ENCODE results near the gene UBL4B. TPM values are rescaled to one million over a fixed set of nuclear protein-coding genes. Genes with fewer than 3 reads are reported as not detected.
"Not testable (repeated sequence)": the region's sequence is repeated elsewhere in the genome, so short reads cannot be mapped to it uniquely, and the experiment has no call there.

UBL4B gene, protein sequence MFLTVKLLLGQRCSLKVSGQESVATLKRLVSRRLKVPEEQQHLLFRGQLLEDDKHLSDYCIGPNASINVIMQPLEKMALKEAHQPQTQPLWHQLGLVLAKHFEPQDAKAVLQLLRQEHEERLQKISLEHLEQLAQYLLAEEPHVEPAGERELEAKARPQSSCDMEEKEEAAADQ
- not detected in 2 replicates for total RNA-seq (2014; rRNA removed; shearing (Covaris generic))
- polyA plus RNA-seq (2015; cell fraction: cytosol; rRNA removed) = not detected in 2 replicates
- not detected in 2 replicates for polyA plus RNA-seq (2015; cell fraction: nucleus; rRNA removed)

DNA sequence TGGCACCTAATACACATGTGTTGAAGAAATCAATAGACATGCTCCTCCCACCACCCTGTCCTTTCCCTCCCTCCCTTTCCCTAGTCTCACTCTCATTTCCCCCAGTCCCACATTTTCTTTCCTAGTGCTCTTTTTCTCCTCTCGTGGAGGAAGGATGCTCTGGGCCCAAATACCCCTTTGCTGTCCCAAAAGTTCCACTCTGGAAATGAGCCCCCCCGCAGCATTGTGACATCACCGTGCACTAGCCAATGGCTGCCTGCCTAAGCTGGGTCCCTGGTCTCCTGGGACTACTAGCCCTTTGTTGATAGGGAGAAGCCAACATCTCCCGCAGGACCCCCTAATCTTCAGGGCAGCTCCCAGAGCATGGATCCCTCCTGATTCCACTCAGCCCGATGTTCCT lies at the start of gene UBL4B:
Gene UBL4B, plus strand, starts transcription at position 301 of the 400 bp plus-strand sequence. Its CDS starts 92 bp downstream, at position 393.
- DNase-seq (ENCODE audit: low read depth) = no peak

DNA sequence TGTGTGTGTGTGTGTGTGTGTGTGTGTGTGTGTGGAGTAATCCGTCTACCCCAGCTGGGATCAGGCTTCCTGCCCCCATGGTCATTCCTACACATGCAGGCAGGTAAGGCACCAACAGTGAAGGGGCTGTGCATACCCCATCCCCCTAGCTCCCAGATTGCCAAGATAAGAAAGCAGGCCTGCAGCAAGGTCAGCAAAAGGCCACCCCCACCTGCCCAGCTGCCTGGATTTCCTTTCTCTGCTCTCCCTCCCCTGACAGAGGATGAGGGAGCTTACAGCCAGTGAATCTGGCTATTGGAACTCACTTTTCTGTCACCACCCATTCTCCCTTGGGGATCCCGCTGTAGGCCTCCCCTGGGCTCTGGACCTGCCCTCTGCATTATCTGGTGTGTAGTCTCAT lies 49.6 kb upstream of the UBL4B start:
- DNase-seq (ENCODE audit: low read depth) = no peak

DNA sequence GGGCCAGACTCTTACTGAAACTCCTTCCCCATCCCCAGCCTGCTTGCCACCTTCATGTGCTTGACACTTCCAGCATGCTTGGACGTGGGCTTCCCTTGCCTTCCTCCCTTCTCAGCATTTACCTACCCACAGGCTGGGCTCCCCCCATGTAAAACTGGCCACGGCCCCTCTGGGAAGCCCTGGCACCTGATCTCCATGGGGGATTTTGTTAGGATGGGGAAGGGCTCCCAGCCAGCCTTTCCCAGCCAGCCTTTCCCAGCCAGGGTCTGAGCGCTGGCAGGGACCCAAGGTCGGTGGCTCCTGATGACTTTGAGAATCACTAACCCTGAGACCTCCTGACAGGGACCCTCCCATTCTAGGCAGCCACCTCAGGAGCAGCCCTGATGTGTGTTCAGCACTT lies 48.5 kb upstream of the UBL4B start:
- no peak for DNase-seq (ENCODE audit: low read depth)

DNA sequence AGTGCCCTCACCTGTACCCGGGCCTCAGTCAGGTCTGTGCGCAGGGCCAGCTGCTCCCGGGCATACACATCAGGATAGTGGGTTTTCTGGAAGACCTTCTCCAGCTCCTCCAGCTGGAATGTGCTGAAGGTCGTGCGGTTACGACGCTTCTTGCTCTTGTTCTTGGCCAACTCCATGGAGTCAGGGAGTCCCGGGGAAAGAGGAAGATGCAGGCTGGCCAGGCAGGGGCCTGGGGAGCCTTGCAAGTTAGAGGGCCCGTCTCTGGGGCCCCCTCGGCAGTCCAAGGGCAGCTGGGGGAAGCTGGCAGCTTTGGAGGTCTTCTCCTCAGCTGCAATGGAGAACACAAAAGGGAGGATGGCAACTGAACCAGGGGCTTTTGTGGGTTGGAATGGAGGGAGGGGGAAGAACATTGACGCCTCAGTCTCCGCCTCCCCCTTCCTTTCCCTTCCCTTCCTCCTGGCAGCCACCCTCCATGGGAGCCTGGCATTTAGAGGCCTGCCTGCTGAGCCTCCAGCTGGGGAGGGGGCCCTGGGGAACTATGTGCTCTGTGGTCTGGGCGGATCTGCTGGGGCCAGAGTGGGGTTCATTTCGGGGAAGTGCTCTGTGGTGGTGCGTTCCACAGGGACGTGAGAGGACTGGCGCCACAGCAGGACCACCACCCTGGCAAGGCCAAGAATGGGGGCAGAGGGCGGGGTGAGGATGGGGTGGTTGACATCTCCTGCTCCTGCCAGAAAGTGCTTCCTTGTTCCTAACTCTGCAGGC lies 47.5 kb upstream of the UBL4B start:
- DNase-seq (ENCODE audit: low read depth) = no peak

DNA sequence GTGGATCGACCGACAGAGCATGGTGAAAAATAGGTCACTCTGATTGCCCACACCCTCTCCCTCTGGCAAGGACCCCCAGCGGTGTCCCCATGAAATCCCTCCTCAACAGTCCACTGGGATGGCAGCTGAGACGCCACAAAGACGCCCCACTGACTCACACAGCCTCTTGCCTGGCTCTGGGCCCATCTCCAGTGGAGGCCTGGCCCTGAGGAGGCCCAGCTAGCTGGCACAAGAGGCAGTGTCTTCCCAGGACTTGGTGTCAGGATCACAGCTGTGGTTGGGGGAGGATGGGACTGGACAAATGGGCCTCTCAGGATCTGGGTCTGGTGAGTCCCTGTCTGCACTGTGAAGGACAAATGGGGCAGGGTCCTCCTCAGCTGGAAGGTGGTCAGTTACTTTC lies 46.4 kb upstream of the UBL4B start:
- DNase-seq (ENCODE audit: low read depth) = peak; percentile 23

DNA sequence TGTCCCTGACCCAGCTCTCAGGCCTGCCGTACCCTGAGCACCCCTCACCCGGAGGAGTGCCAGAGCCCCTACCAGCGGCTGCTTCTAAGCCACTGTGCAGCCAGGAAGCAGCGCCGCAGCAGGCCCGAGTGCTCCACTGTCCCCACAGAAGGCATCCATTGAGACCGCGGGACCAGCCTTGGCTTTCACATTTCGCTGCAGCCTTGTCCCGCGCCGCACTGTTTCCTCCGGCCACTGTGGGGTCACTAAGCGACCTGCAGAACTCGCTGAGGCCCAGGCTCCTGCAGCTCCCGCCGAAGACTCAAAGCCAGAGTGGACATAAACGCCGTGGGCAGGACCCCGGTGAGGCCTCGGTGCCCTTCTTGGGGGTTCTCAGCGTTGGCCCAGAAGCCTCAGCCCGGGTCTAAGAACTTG lies 44.8 kb upstream of the UBL4B start:
- no peak for DNase-seq (ENCODE audit: low read depth)

DNA sequence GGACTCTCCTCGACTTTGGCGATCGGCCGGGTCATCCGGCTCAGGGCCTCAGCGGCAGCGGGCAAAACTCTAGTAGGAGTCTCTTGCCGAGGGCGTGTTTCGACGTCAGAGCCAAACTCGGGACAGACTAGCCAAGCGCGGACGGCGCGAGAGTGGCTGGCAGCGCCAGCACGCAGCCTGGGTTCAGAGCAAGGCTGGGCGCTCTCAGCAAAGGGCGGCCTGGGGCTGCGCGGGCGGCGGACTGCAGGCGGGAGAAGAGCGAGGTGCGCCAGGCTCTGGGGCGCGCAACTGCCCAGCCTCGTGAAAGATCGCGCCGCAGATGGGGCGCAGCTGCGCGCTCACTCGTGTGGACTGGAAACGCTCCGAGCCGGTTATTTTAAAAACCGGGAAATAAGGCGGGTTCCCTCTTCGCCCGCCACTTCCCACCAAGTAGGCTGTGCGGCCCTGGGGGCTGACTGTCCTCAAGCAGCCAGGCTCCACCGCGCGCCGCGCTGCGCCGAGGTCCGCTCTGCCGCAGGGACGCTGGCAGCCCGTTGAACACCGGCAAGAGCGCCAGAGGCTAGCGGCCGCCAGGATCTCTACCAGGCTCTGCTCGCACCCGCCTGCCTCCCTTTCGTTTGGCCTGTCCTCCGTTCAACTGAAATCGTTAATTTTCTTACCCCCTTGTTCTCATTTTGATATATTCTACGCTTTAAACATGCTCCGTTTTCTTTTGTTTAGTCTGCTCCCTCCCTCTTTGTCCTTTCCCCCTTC lies 44.2 kb upstream of the UBL4B start:
- no peak for DNase-seq (ENCODE audit: low read depth)

DNA sequence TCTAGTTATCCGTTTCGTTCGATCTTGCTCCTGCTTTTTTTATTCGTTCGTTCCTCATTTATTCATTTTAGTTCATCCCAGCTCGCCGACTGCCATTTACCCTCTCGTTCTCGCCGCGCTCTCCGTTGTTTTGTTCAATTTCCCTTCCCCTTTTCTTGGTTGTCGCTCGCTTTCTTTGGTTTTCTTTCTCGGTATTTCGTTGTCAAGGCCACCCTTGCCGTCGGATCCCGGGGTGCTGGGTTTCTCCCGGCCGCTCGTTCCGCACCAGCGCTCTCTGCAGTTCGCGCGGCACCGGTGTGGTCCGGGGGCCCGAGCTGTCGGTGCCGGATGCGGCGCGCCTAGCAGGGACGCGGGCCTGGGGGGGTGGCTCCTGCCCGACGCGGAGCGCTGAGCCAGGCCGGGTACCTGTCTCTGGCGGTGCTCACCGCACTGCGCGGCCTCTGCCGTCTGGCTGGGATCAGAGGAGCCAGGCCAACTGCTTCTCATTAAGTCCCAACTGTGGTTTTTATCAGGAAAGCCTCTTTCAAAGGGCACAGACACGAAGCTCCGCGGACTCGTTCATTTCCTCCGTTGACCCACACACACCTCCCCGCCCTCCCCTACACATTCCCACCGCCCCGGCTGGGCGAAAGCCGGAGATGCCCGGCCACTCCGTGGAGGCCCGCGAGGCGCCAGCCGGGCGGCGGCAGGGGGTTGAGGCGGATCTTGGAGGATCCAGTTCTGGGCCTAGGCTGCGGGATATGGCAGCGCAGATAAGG lies 43.4 kb upstream of the UBL4B start:
- DNase-seq (ENCODE audit: low read depth) = no peak

DNA sequence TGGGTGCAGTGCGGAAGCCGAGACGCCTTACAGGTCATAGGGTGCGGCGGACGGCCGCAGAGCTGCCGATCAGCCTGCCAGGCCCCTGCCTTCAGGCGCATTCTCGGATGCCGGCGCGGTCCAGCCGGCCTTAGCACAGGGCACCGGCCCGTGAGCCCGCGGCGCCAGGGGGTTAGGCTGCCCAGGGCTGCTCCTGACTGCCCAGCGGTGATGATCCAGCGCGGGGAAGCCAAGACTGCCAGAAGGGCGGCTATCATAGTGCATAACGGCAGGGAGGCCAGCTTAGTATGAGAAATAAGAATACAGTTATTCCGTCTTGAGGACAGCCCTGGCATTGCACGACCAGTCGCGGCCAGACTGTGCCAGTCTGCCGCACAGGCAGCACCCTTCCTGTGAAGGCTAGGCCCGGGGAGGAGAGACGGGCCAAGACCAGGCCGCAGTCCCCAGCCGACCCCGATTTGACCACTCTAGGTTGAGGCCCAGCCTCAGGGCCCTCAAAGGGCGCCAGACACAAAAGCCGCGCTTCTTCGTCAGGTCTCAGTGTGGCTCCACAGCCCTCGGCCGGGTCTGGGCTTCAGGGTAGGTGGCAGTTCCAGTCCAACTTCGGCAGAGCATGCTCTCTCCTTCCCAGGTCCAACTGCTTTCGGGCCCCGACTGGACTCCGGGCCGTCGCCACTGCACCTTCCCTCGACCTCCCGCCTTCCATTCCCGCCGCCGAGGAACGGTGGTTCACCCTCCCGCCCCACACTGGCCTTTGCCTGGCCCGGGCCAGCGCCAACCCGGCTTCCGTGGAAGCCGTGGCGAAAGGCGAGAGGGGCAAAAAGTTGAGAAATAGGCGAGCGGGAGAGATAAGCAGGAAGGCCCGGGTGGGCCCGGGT lies 42.6 kb upstream of the UBL4B start:
- DNase-seq (ENCODE audit: low read depth) = no peak

DNA sequence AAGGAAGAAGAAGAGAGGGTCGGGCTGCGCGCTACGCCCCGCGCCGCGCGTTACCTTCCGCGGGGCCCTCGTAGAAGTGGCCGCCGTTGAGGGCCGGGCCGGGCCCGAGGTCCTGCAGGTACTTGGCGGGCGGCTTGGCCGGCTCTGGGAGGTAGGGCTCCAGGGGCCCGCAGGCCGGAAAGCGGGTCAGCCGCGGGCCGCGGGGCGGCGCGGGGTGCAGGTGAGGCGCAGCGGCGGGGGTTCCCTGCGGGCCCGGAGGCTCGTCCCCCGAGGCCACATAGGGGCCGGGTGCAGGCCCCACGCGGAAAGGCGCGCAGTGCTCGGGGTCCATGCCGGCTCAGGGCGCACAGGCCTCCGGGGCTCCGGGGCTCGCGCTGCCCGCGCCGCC lies 42.0 kb upstream of the UBL4B start:
- no peak for DNase-seq (ENCODE audit: low read depth)

DNA sequence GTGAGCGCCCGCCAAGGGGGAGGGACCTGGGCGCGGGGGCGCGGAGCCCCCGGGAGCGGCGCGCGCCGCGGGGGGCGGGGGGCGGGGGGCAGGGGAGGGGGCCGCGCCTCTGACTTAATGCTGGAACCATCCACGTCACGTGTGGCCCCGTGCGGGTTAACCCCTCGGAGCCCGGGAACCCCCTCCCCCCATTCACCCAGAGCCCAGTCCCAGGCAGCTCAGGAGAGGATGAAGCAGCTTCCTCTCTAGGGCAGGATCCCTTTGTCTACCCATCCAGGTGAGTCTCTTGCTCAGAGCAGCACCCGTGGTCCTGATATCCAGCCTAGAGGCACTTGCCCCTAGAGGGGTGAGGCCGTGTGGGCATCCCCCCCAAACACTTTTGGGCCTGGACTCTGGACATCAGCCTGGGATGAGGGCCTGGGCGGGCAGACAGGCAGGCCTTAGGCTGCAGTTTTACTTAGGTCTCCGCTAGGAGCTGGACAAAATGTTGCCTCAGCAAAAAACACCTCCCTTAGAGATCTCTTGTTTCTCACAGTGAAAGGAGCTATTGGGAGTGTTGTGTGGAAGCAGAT lies 41.5 kb upstream of the UBL4B start, which contains the start of gene ALX3:
Gene ALX3, minus strand, starts transcription at position 2 of the 572 bp plus-strand sequence. CDS start 60 bp downstream, outside the sequence.
- no peak for DNase-seq (ENCODE audit: low read depth)

DNA sequence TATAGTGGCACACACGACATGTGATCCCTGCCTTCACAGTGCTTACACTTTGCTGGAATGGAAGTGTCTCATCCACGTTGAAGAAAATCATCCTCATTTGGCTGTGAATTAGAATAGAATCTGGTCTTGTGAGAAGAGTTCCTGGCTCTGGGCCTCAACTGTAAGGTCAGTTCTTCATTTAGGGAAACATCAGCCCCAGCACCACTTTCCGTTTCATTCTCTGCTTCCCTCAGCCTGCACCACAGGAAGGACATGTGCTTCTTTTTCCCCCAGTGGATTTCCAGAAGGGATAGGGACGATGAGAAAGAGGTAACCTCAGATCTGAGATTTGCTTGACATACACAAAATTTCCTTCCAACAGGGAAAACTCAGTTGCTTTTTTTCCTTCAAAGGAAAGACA lies 38.1 kb upstream of the UBL4B start:
- DNase-seq (ENCODE audit: low read depth) = no peak

DNA sequence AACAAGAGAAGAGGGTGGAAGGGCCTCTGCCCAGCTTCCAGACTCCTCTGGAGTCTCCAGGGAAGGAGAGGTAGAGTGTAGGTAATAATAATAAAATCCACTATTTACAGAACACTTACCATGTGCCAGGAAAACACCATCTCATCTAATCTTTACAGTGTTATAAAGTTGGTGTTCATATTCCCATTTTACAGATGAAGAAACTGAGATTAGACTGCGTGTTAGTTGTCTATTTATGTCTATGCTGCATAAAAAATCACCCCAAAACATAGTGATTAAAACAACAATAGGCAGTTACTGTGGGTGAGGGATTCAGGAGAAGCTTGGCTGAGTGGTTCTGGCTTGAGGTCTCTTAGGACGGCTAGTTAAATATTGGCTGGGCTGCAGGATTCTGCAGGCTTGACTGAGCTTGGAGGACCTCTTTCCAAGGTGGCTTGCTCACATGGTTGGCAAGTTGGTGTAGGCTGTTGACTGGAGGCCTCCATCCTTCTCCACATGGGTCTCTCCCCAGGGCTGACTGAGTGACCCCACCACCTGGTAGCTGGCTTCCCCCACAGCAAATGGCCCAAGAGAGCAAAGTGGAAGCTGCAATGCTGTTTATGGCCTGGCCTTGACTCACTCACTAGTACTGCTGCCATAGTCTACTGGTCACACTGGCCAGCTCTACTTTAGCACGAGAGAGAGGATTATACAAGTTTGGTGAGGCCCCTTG lies 35.3 kb upstream of the UBL4B start:
- DNase-seq (ENCODE audit: low read depth) = no peak

DNA sequence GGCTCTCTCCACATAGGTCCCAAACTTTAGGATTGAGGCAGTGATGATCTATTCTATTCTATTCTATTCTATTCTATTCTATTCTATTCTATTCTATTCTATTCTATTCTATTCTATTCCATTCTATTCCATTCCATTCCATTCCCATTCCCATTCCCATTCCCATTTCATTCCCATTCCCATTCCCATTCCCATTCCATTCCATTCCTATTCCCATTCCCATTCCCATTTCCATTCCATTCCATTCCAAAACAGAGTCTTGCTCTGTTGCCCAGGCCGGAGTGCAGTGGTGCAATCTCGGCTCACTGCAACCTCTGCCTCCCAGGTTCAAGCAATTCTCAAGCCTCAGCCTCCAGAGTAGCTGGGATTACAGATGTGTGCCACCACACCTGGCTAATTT lies 32.2 kb upstream of the UBL4B start:
- DNase-seq (ENCODE audit: low read depth) = not testable (repeated sequence)

DNA sequence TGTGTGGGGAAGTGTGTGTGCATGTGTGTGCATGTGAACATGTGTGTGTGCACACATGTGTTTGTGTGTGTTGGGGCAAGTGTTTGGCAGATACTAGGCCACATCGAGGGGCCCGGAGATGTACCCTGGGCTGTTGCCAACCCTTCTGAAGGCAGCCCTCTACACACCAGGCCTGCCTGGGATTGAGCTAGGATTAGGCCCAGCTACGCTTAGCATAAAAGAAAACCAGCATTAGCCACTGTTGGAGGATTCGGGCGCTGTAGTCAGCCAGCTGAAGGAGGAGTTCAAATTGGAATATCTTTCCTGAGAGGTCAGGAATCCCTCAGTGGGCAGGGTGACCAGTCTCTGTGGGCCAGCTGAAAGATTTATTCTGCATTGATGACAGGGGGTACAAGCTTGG lies 31.2 kb upstream of the UBL4B start:
- DNase-seq (ENCODE audit: low read depth) = no peak

DNA sequence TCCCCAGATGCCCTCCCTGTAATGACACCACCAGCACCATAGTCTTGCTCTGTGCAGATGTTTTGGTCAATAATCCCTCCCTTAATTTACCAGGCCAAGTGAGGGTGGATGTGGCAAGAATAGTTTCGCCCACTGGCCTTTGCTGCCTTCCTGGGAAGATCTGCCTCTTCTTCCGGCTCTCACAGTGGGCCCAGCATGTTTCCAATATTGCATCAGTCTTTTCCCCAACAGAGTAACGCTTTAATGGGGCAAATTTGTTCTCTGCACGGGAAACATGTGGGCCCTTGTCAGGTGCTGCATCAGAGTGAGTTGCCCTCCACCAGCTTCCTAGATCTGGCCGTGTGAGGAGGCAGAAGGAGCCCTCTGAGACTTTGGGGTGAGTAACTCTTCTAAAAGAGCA lies 29.8 kb upstream of the UBL4B start:
- DNase-seq (ENCODE audit: low read depth) = no peak

DNA sequence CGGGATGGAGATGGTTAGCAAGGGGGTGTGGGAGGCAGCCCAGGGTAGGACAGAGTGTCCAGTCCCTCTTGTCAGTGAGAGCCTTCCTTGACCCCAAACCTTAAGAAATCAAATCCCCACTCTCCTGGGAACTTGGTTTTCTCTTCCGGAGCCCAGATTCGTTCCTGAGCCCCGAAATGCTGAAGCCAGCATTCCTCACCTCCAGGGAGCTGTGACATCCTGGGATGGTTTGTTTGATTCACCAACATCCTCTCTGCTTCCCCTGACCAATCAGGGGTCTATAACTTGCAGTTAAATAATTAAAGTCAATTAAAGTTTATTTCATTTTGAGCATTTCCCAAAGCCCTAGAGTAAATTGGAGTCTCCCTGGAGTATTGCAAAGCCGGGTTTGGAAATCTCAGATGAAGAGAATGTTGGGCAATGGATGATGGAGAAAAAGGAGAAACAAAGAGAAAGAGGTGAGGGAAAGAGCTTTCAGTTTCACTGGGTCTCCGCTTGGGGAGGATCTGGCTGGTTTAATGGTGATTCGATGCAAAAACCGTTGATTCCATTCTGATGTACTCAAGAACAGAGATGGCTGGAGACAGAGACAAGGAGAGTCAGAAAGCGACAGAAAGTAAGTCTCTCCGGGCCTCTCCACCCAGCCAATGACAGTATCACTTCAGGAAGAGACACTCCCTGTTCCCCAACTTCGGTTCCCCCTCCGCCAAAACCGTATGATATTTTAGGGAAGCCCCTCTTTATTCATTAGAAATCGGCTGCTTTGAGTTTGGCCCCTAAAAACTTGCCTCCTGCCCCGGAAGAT lies 29.0 kb upstream of the UBL4B start:
- DNase-seq (ENCODE audit: low read depth) = no peak

DNA sequence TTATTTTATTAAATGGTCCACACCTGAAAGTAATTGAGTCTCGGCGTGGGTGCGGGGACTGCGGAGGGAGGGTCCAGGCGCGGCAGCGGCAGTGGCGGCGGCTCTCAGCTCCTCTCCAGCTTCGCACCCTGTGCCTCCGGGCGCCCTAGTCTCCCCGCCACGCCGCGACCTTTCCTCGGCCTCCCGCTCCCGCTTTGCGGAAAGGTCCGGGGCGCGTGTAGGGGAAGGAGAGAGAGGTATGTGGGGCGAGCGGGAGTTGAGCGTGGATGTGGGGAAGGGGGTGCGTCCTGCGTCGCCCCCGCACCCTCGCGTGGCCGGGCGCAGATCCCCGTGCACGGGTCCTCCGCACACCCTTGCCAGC lies 28.4 kb upstream of the UBL4B start:
- DNase-seq (ENCODE audit: low read depth) = no peak
